A549 (cell line): ENCODE measurements around the gene INTS6. TPM values are rescaled to one million over a fixed set of nuclear protein-coding genes. Genes with fewer than 3 reads are reported as not detected.

Experiments
- ATAC-seq, 2 experiments: fragments of 200-7000 bp in 1 of 2; fragments of >200 bp in 1 of 2; cut with Nextera tagmentation in 1 of 2; cut with Tn5 transposase in 1 of 2; 3 replicates each; pipeline versions ENCODE4 v1.8.0 to v1.9.1; 2018 to 2020; ENCODE audit warnings: mild to moderate bottlenecking in 1 of 2, moderate library complexity in 1 of 2
- CTCF ChIA-PET: fragments of 300-600 bp; sonication (Branson Sonifier 250); formaldehyde crosslinking; extraction: SDS; loops from one replicate; lab custom pipeline; 2021; ENCODE audit warnings: antibody characterized with exemption, inconsistent platforms; lab: Yijun Ruan, JAX
- POLR2A ChIA-PET: fragments of 350-600 bp; formaldehyde crosslinking; extraction: SDS; loops from one replicate; lab custom pipeline; 2021; ENCODE audit warnings: antibody characterized with exemption, inconsistent platforms; lab: Yijun Ruan, JAX
- DNase-seq, 2 experiments: peaks; one replicate each; pipeline versions ENCODE4 v3.0.0 to v3.0.0-alpha.2; 2011 to 2016; ENCODE audit warnings: low read depth in 1 of 2, low spot score in 1 of 2
- FAIRE-seq: peaks from 2 replicates; lab custom pipeline; 2011; peaks lifted over from hg19 to GRCh38; lab: Jason Lieb, UNC
- H3K27ac ChIP-seq, 2 experiments: fragments of >200 bp; sonication (Bioruptor Twin); formaldehyde crosslinking; 3 replicates each; pipeline ENCODE4 v1.5.1; 2016 to 2017
- H3K4me1 ChIP-seq: fragments of >200 bp; sonication (Bioruptor Twin); formaldehyde crosslinking; 3 replicates; pipeline ENCODE4 v1.6.1; 2016
- H3K4me2 ChIP-seq: fragments of >200 bp; sonication (Bioruptor Twin); formaldehyde crosslinking; 3 replicates; pipeline ENCODE4 v1.6.1; 2016
- H3K4me3 ChIP-seq: fragments of >200 bp; sonication (Bioruptor Twin); formaldehyde crosslinking; 3 replicates; pipeline ENCODE4 v1.5.1; 2016
- H3K9me3 ChIP-seq: fragments of >200 bp; sonication (Bioruptor Twin); formaldehyde crosslinking; 3 replicates; pipeline ENCODE4 v1.6.1; 2016
- EHMT2 ChIP-seq: fragments of 200-600 bp; sonication (generic); IDR thresholded peaks from 2 replicates; pipeline ENCODE4 v1.6.1; 2016; ENCODE audit warnings: antibody characterized with exemption, low read depth, mild to moderate bottlenecking, moderate library complexity
- FOXS1 ChIP-seq: fragments of 250-450 bp; sonication (Bioruptor Pico); IDR thresholded peaks from 2 replicates; pipeline ENCODE4 v1.5.0; 2020; ENCODE audit warnings: mild to moderate bottlenecking, moderate library complexity
- GATA3 ChIP-seq: IDR thresholded peaks from 2 replicates; pipeline ENCODE4 v1.6.1; 2012; ENCODE audit warnings: borderline replicate concordance
- HDAC2 ChIP-seq: fragments of 200-600 bp; sonication (generic); IDR thresholded peaks from 2 replicates; pipeline ENCODE4 v1.6.1; 2016
- JUN ChIP-seq, 2 experiments: fragments of >200 bp; sonication (Bioruptor Twin); formaldehyde crosslinking; IDR thresholded peaks; 2 replicates in 1 of 2; 3 replicates in 1 of 2; pipeline ENCODE4 v1.6.1; 2016 to 2017
- JUNB ChIP-seq: fragments of >200 bp; sonication (Bioruptor Twin); formaldehyde crosslinking; IDR thresholded peaks from 2 replicates; pipeline ENCODE4 v1.6.1; 2016
- KDM1A ChIP-seq: fragments of 200-600 bp; sonication (generic); IDR thresholded peaks from 2 replicates; pipeline ENCODE4 v1.6.1; 2016; ENCODE audit warnings: low read depth, mild to moderate bottlenecking
- MAZ ChIP-seq: fragments of 150-350 bp; IDR thresholded peaks from 2 replicates; pipeline ENCODE4 v1.6.1; 2014; ENCODE audit warnings: antibody characterized with exemption, low read depth, low read length, borderline replicate concordance
- MYC ChIP-seq: IDR thresholded peaks from 2 replicates; pipeline ENCODE4 v1.6.1; 2012; ENCODE audit warnings: mild to moderate bottlenecking, inconsistent platforms, low read length, improper control_type of control experiment, borderline replicate concordance
- NFE2L2 ChIP-seq: fragments of 150-350 bp; conservative IDR thresholded peaks from 2 replicates; pipeline ENCODE4 v1.6.1; 2014; ENCODE audit warnings: low read length
- NPAS2 ChIP-seq: fragments of 250-450 bp; sonication (Bioruptor Pico); IDR thresholded peaks from 2 replicates; pipeline ENCODE4 v1.8.0; 2022; ENCODE audit warnings: mild to moderate bottlenecking, moderate library complexity, borderline replicate concordance
- NR3C1 ChIP-seq: fragments of >200 bp; sonication (Bioruptor Twin); formaldehyde crosslinking; IDR thresholded peaks from 3 replicates; pipeline ENCODE4 v1.6.1; 2017
- PHF8 ChIP-seq: fragments of 200-600 bp; sonication (generic); IDR thresholded peaks from 2 replicates; pipeline ENCODE4 v1.6.1; 2016; ENCODE audit warnings: low read depth, mild to moderate bottlenecking, antibody characterized with exemption, moderate library complexity, borderline replicate concordance
- POLR2AphosphoS2 ChIP-seq: conservative IDR thresholded peaks from 2 replicates; pipeline ENCODE4 v1.6.1; 2012; ENCODE audit warnings: low read length, improper control_type of control experiment, inconsistent platforms
- RARB ChIP-seq: fragments of 250-450 bp; sonication (Bioruptor Pico); IDR thresholded peaks from 2 replicates; pipeline ENCODE4 v1.8.0; 2021; ENCODE audit warnings: mild to moderate bottlenecking, moderate library complexity
- RCOR1 ChIP-seq: fragments of 150-350 bp; IDR thresholded peaks from 2 replicates; pipeline ENCODE4 v1.6.1; 2014; ENCODE audit warnings: antibody characterized with exemption, low read length, low read depth
- ZFP36 ChIP-seq: fragments of 450-650 bp; IDR thresholded peaks from 2 replicates; pipeline ENCODE4 v1.6.1; 2014; ENCODE audit warnings: borderline replicate concordance; ENCODE audit not compliant: partially characterized antibody
- ZNF302 ChIP-seq: fragments of 250-450 bp; sonication (Bioruptor Pico); IDR thresholded peaks from 2 replicates; pipeline ENCODE4 v1.9.0; 2021; ENCODE audit warnings: inconsistent platforms, mild to moderate bottlenecking, moderate library complexity
- polyA plus RNA-seq, 4 experiments: library from polyadenylated mRNA; depleted of rRNA in 3 of 4; stranded (reverse); fragments of >200 nt; fragmentation: RNase III in 1 of 4; extraction: RNeasy Plus Mini Kit Qiagen cat#74134 plus additional on column Dnase treatment in 1 of 4; gene quantifications; 2 replicates in 3 of 4; 3 replicates in 1 of 4; pipeline ENCODE4 v1.2.3, GENCODE V29; 2011 to 2017
- TF ChIP-seq, protein P1 (sequence below): fragments of >200 bp; sonication (Bioruptor Twin); formaldehyde crosslinking; IDR thresholded peaks from 3 replicates; pipeline ENCODE4 v1.5.1; 2016
- TF ChIP-seq, protein P2 (sequence below): fragments of >200 bp; sonication (Bioruptor Twin); formaldehyde crosslinking; IDR thresholded peaks from 3 replicates; pipeline ENCODE4 v1.6.1; 2016
- TF ChIP-seq, protein P3 (sequence below): fragments of 150-350 bp; IDR thresholded peaks from 2 replicates; pipeline ENCODE4 v1.6.1; 2014; ENCODE audit warnings: low read depth, mild to moderate bottlenecking, low read length
- TF ChIP-seq, protein P4 (sequence below): IDR thresholded peaks from 2 replicates; pipeline ENCODE4 v1.6.1; 2012
- TF ChIP-seq, protein P5 (sequence below): fragments of 250-450 bp; sonication (Bioruptor Pico); IDR thresholded peaks from 2 replicates; pipeline ENCODE4 v1.5.0; 2021; ENCODE audit warnings: mild to moderate bottlenecking, moderate library complexity, borderline replicate concordance
- TF ChIP-seq, protein P6 (sequence below): fragments of 450-650 bp; IDR thresholded peaks from 2 replicates; pipeline ENCODE4 v1.6.1; 2014; ENCODE audit warnings: antibody characterized with exemption

The INTS6 gene
- polyA plus RNA-seq, 2 of the 4 experiments (the other 2 are of a cell fraction), result 11.5 to 37.1 TPM

DNA sequence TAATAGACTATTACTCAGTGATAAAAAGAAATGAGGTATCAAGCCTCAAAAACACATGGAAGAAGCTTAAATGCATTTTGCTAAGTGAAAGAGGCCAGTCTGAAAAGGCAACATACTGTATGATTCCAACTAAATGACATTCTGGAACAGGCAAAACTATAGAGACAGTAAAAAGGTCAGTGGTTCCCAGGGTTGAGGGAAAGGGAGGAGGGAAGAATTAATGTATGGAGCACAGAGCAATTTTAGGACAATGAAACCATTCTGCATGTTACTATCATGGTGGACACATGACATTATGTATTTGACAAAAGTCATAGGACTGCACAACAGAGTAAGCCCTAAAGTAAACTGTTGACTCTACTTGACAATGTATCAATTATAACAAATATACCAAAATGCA, 119.0 kb downstream of the INTS6 start:
- DNase-seq (no peak), FAIRE-seq (no peak), ATAC-seq (no peak)
- CTCF ChIA-PET, result interaction anchor here (2.0 kb wide), 1 partner anchor 47 kb away, joined by 4 read pairs; no protein-coding TSS in a partner anchor
- H3K4me3 ChIP-seq, result no peak overlapping the region
- H3K9me3 ChIP-seq, result no peaks in the 10 kb centered on the region
- no peak overlapping the region for H3K4me2 ChIP-seq
- POLR2A ChIA-PET, result no interaction called here
- no peaks in the 10 kb centered on the region for H3K4me1 ChIP-seq
- H3K27ac ChIP-seq, result no peak overlapping the region
- TF ChIP-seq, protein P1, sequence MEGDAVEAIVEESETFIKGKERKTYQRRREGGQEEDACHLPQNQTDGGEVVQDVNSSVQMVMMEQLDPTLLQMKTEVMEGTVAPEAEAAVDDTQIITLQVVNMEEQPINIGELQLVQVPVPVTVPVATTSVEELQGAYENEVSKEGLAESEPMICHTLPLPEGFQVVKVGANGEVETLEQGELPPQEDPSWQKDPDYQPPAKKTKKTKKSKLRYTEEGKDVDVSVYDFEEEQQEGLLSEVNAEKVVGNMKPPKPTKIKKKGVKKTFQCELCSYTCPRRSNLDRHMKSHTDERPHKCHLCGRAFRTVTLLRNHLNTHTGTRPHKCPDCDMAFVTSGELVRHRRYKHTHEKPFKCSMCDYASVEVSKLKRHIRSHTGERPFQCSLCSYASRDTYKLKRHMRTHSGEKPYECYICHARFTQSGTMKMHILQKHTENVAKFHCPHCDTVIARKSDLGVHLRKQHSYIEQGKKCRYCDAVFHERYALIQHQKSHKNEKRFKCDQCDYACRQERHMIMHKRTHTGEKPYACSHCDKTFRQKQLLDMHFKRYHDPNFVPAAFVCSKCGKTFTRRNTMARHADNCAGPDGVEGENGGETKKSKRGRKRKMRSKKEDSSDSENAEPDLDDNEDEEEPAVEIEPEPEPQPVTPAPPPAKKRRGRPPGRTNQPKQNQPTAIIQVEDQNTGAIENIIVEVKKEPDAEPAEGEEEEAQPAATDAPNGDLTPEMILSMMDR, result no peak
- TF ChIP-seq ZNF302 (CRISPR knock-in tag) (no peak), NFE2L2 (no peak), HDAC2 (no peak)

DNA sequence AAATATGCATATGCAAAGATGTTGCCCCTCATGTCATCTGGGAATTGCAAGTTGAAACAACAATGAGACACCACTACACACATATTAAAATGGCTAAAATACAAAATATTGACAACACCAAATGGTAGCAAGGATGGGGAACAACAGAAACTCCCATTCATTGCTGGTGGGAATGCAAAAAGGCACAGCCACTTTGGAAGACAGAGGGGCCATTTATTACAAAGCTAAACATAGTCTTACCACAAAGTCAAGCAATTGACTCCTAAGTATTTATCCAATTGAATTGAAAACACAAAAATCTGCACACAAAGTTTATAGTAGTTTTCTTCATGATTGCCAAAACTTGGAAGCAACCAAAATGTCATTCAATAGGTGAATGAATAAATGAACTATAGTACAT, 119.4 kb downstream of the INTS6 start:
- DNase-seq (no peak), FAIRE-seq (no peak)
- CTCF ChIA-PET, result interaction anchor here (2.0 kb wide), 1 partner anchor 47 kb away, joined by 4 read pairs; no protein-coding TSS in a partner anchor

More for the DNA sequence above, 119.4 kb downstream of the INTS6 start:
- no peak for ATAC-seq
- TF ChIP-seq JUNB (no peak), KDM1A (no peak), RARB (CRISPR knock-in tag) (no peak), MAZ (no peak), GATA3 (no peak), NPAS2 (CRISPR knock-in tag) (no peak), NR3C1 (no peak), PHF8 (no peak), ZFP36 (no peak), MYC (no peak), FOXS1 (CRISPR knock-in tag) (no peak), POLR2AphosphoS2 (no peak), JUN (IDR thresholded peaks at IDR 0.05) (no peak), EHMT2 (no peak), RCOR1 (no peak)
- TF ChIP-seq, protein P2, sequence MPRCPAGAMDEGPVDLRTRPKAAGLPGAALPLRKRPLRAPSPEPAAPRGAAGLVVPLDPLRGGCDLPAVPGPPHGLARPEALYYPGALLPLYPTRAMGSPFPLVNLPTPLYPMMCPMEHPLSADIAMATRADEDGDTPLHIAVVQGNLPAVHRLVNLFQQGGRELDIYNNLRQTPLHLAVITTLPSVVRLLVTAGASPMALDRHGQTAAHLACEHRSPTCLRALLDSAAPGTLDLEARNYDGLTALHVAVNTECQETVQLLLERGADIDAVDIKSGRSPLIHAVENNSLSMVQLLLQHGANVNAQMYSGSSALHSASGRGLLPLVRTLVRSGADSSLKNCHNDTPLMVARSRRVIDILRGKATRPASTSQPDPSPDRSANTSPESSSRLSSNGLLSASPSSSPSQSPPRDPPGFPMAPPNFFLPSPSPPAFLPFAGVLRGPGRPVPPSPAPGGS, result no peak
- TF ChIP-seq, protein P3, sequence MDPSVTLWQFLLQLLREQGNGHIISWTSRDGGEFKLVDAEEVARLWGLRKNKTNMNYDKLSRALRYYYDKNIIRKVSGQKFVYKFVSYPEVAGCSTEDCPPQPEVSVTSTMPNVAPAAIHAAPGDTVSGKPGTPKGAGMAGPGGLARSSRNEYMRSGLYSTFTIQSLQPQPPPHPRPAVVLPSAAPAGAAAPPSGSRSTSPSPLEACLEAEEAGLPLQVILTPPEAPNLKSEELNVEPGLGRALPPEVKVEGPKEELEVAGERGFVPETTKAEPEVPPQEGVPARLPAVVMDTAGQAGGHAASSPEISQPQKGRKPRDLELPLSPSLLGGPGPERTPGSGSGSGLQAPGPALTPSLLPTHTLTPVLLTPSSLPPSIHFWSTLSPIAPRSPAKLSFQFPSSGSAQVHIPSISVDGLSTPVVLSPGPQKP, result no peak
- TF ChIP-seq, protein P4, sequence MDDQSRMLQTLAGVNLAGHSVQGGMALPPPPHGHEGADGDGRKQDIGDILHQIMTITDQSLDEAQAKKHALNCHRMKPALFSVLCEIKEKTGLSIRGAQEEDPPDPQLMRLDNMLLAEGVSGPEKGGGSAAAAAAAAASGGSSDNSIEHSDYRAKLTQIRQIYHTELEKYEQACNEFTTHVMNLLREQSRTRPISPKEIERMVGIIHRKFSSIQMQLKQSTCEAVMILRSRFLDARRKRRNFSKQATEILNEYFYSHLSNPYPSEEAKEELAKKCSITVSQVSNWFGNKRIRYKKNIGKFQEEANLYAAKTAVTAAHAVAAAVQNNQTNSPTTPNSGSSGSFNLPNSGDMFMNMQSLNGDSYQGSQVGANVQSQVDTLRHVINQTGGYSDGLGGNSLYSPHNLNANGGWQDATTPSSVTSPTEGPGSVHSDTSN, result no peak
- TF ChIP-seq, protein P5, sequence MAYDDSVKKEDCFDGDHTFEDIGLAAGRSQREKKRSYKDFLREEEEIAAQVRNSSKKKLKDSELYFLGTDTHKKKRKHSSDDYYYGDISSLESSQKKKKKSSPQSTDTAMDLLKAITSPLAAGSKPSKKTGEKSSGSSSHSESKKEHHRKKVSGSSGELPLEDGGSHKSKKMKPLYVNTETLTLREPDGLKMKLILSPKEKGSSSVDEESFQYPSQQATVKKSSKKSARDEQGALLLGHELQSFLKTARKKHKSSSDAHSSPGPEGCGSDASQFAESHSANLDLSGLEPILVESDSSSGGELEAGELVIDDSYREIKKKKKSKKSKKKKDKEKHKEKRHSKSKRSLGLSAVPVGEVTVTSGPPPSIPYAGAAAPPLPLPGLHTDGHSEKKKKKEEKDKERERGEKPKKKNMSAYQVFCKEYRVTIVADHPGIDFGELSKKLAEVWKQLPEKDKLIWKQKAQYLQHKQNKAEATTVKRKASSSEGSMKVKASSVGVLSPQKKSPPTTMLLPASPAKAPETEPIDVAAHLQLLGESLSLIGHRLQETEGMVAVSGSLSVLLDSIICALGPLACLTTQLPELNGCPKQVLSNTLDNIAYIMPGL (CRISPR knock-in tag), result no peak
- TF ChIP-seq, protein P6, sequence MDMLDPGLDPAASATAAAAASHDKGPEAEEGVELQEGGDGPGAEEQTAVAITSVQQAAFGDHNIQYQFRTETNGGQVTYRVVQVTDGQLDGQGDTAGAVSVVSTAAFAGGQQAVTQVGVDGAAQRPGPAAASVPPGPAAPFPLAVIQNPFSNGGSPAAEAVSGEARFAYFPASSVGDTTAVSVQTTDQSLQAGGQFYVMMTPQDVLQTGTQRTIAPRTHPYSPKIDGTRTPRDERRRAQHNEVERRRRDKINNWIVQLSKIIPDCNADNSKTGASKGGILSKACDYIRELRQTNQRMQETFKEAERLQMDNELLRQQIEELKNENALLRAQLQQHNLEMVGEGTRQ, result no peak
- H3K9me3 ChIP-seq, result no peaks in the 10 kb centered on the region
- no peak overlapping the region for H3K4me3 ChIP-seq
- POLR2A ChIA-PET, result no interaction called here
- no peaks in the 10 kb centered on the region for H3K4me1 ChIP-seq
- H3K27ac ChIP-seq, result no peak overlapping the region
- H3K4me2 ChIP-seq, result no peak overlapping the region
